ENCODE results near the gene TSPAN32.

DNA sequence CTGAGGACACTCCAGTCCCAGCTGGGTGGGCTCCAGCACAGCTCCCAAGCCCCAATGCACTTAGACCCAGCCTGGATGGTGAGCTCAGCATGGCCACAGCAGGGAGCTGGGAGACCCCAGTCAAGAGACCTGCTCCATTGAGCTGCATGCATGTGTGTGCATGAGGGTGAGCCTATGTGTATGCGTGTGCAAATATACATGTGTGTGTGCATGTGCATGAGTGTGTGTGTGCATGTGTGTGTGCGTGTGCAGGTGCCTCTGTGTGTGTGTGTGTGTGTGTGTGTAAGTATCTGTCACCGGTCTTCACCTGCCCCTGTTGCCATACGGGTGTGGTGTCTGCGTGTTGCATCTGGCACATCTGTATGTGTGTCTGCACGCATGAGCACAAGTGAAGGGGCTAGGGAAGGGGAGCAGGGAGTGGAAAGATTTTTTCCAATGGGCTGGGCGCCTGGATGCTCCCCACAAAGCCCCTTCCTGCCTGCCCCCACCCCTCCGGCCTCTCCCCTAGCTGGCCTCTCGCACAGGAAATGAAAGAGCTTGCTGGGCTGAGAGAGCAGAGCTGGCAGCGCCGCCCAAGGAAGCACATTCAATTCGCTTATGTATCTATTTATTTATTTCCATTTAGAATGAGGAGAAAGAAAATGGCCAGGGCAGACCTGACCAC lies 4.1 kb downstream of the TSPAN32 start:
- TF ChIP-seq RCOR1 (IDR thresholded peaks at IDR 0.05; ENCODE audit: low read depth, low read length): no peak
- TF ChIP-seq, protein P1, sequence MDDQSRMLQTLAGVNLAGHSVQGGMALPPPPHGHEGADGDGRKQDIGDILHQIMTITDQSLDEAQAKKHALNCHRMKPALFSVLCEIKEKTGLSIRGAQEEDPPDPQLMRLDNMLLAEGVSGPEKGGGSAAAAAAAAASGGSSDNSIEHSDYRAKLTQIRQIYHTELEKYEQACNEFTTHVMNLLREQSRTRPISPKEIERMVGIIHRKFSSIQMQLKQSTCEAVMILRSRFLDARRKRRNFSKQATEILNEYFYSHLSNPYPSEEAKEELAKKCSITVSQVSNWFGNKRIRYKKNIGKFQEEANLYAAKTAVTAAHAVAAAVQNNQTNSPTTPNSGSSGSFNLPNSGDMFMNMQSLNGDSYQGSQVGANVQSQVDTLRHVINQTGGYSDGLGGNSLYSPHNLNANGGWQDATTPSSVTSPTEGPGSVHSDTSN (IDR thresholded peaks at IDR 0.05): no peak
- TF ChIP-seq, protein P2, sequence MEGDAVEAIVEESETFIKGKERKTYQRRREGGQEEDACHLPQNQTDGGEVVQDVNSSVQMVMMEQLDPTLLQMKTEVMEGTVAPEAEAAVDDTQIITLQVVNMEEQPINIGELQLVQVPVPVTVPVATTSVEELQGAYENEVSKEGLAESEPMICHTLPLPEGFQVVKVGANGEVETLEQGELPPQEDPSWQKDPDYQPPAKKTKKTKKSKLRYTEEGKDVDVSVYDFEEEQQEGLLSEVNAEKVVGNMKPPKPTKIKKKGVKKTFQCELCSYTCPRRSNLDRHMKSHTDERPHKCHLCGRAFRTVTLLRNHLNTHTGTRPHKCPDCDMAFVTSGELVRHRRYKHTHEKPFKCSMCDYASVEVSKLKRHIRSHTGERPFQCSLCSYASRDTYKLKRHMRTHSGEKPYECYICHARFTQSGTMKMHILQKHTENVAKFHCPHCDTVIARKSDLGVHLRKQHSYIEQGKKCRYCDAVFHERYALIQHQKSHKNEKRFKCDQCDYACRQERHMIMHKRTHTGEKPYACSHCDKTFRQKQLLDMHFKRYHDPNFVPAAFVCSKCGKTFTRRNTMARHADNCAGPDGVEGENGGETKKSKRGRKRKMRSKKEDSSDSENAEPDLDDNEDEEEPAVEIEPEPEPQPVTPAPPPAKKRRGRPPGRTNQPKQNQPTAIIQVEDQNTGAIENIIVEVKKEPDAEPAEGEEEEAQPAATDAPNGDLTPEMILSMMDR (IDR thresholded peaks at IDR 0.05): no peak
- TF ChIP-seq KDM1A (IDR thresholded peaks at IDR 0.05; ENCODE audit: low read depth): no peak
- no peak for TF ChIP-seq GATA3 (IDR thresholded peaks at IDR 0.05; ENCODE audit: borderline replicate concordance)
- TF ChIP-seq NFE2L2 (conservative IDR thresholded peaks at IDR 0.05; ENCODE audit: low read length): no peak
- TF ChIP-seq, protein P3, sequence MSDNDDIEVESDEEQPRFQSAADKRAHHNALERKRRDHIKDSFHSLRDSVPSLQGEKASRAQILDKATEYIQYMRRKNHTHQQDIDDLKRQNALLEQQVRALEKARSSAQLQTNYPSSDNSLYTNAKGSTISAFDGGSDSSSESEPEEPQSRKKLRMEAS (IDR thresholded peaks at IDR 0.05): no peak
- TF ChIP-seq POLR2A (IDR thresholded peaks at IDR 0.05; ENCODE audit: low read length): no peak
- no peak for TF ChIP-seq SREBF2 (IDR thresholded peaks at IDR 0.05)

Data from A549 (cell line).